A549 (cell line): ENCODE measurements around the gene VAT1L. TPM values are rescaled to one million over a fixed set of nuclear protein-coding genes. Genes with fewer than 3 reads are reported as not detected.

Experiments used
- ATAC-seq, 2 experiments: fragments of 200-7000 bp in 1 of 2; fragments of >200 bp in 1 of 2; cut with Nextera tagmentation in 1 of 2; cut with Tn5 transposase in 1 of 2; 3 replicates each; pipeline versions ENCODE4 v1.8.0 to v1.9.1; 2018 to 2020; ENCODE audit warnings: mild to moderate bottlenecking in 1 of 2, moderate library complexity in 1 of 2
- CTCF ChIA-PET: fragments of 300-600 bp; sonication (Branson Sonifier 250); formaldehyde crosslinking; extraction: SDS; loops from one replicate; lab custom pipeline; 2021; ENCODE audit warnings: antibody characterized with exemption, inconsistent platforms; lab: Yijun Ruan, JAX
- POLR2A ChIA-PET: fragments of 350-600 bp; formaldehyde crosslinking; extraction: SDS; loops from one replicate; lab custom pipeline; 2021; ENCODE audit warnings: antibody characterized with exemption, inconsistent platforms; lab: Yijun Ruan, JAX
- DNase-seq, 2 experiments: peaks; one replicate each; pipeline versions ENCODE4 v3.0.0 to v3.0.0-alpha.2; 2011 to 2016; ENCODE audit warnings: low read depth in 1 of 2, low spot score in 1 of 2
- FAIRE-seq: peaks from 2 replicates; lab custom pipeline; 2011; peaks lifted over from hg19 to GRCh38; lab: Jason Lieb, UNC
- H3K27ac ChIP-seq, 2 experiments: fragments of >200 bp; sonication (Bioruptor Twin); formaldehyde crosslinking; 3 replicates each; pipeline ENCODE4 v1.5.1; 2016 to 2017
- H3K4me1 ChIP-seq: fragments of >200 bp; sonication (Bioruptor Twin); formaldehyde crosslinking; 3 replicates; pipeline ENCODE4 v1.6.1; 2016
- H3K4me2 ChIP-seq: fragments of >200 bp; sonication (Bioruptor Twin); formaldehyde crosslinking; 3 replicates; pipeline ENCODE4 v1.6.1; 2016
- H3K4me3 ChIP-seq: fragments of >200 bp; sonication (Bioruptor Twin); formaldehyde crosslinking; 3 replicates; pipeline ENCODE4 v1.5.1; 2016
- H3K9me3 ChIP-seq: fragments of >200 bp; sonication (Bioruptor Twin); formaldehyde crosslinking; 3 replicates; pipeline ENCODE4 v1.6.1; 2016
- CBX2 ChIP-seq: fragments of 200-600 bp; sonication (generic); IDR thresholded peaks from 2 replicates; pipeline ENCODE4 v1.6.1; 2016; ENCODE audit warnings: low read depth, mild to moderate bottlenecking, borderline replicate concordance
- CEBPB ChIP-seq, 2 experiments: fragments of >200 bp in 1 of 2; sonication (Bioruptor Twin) in 1 of 2; formaldehyde crosslinking in 1 of 2; IDR thresholded peaks; 2 replicates each; pipeline ENCODE4 v1.6.1; 2012 to 2016
- EP300 ChIP-seq, 2 experiments: fragments of >200 bp; sonication (Bioruptor Twin); formaldehyde crosslinking; IDR thresholded peaks; 2 replicates in 1 of 2; 3 replicates in 1 of 2; pipeline ENCODE4 v1.6.1; 2016 to 2017
- HEYL ChIP-seq: fragments of 250-450 bp; sonication (Bioruptor Pico); IDR thresholded peaks from 2 replicates; pipeline ENCODE4 v1.8.0; 2021; ENCODE audit warnings: mild to moderate bottlenecking, moderate library complexity
- JUNB ChIP-seq: fragments of >200 bp; sonication (Bioruptor Twin); formaldehyde crosslinking; IDR thresholded peaks from 2 replicates; pipeline ENCODE4 v1.6.1; 2016
- KDM5A ChIP-seq: fragments of 200-600 bp; sonication (generic); IDR thresholded peaks from 2 replicates; pipeline ENCODE4 v1.6.1; 2016; ENCODE audit warnings: antibody characterized with exemption, mild to moderate bottlenecking
- MAZ ChIP-seq: fragments of 150-350 bp; IDR thresholded peaks from 2 replicates; pipeline ENCODE4 v1.6.1; 2014; ENCODE audit warnings: antibody characterized with exemption, low read depth, low read length, borderline replicate concordance
- MYC ChIP-seq: IDR thresholded peaks from 2 replicates; pipeline ENCODE4 v1.6.1; 2012; ENCODE audit warnings: mild to moderate bottlenecking, inconsistent platforms, low read length, improper control_type of control experiment, borderline replicate concordance
- POLR2A ChIP-seq: IDR thresholded peaks from 2 replicates; pipeline ENCODE4 v1.6.1; 2012; ENCODE audit warnings: mild to moderate bottlenecking, low read length
- RCOR1 ChIP-seq: fragments of 150-350 bp; IDR thresholded peaks from 2 replicates; pipeline ENCODE4 v1.6.1; 2014; ENCODE audit warnings: antibody characterized with exemption, low read length, low read depth
- RFX5 ChIP-seq: fragments of 450-650 bp; IDR thresholded peaks from 2 replicates; pipeline ENCODE4 v1.7.1; 2014; ENCODE audit warnings: antibody characterized with exemption, mild to moderate bottlenecking, moderate library complexity
- TFCP2L1 ChIP-seq: fragments of 250-450 bp; sonication (Bioruptor Pico); IDR thresholded peaks from 2 replicates; pipeline ENCODE4 v1.5.0; 2021; ENCODE audit warnings: mild to moderate bottlenecking
- ZC3H11A ChIP-seq: fragments of 450-650 bp; IDR thresholded peaks from 2 replicates; pipeline ENCODE4 v1.6.1; 2014; ENCODE audit warnings: antibody characterized with exemption, mild to moderate bottlenecking
- ZNF302 ChIP-seq: fragments of 250-450 bp; sonication (Bioruptor Pico); IDR thresholded peaks from 2 replicates; pipeline ENCODE4 v1.9.0; 2021; ENCODE audit warnings: inconsistent platforms, mild to moderate bottlenecking, moderate library complexity
- WGBS: methylation state at CpG from one replicate; pipeline ENCODE4 v1.1.6; 2017; ENCODE audit errors: missing lambda C conversion rate; 5-methylcytosine and 5-hydroxymethylcytosine counted together
- polyA plus RNA-seq, 4 experiments: library from polyadenylated mRNA; depleted of rRNA in 3 of 4; stranded (reverse); fragments of >200 nt; fragmentation: RNase III in 1 of 4; extraction: RNeasy Plus Mini Kit Qiagen cat#74134 plus additional on column Dnase treatment in 1 of 4; gene quantifications; 2 replicates in 3 of 4; 3 replicates in 1 of 4; pipeline ENCODE4 v1.2.3, GENCODE V29; 2011 to 2017
- TF ChIP-seq, protein P1 (sequence below): IDR thresholded peaks from 2 replicates; pipeline ENCODE4 v1.6.1; 2012
- TF ChIP-seq, protein P2 (sequence below): fragments of 450-650 bp; IDR thresholded peaks from 2 replicates; pipeline ENCODE4 v1.6.1; 2014; ENCODE audit warnings: antibody characterized with exemption
- TF ChIP-seq, protein P3 (sequence below): fragments of >200 bp; sonication (Bioruptor Twin); formaldehyde crosslinking; IDR thresholded peaks from 2 replicates; pipeline ENCODE4 v1.6.1; 2016
- TF ChIP-seq, protein P4 (sequence below): IDR thresholded peaks from 2 replicates; pipeline ENCODE4 v1.6.1; 2012; ENCODE audit warnings: low read depth, borderline replicate concordance
- TF ChIP-seq, protein P5 (sequence below): fragments of 250-450 bp; sonication (Bioruptor Pico); IDR thresholded peaks from 2 replicates; pipeline ENCODE4 v1.5.0; 2021; ENCODE audit warnings: mild to moderate bottlenecking, moderate library complexity, borderline replicate concordance
- TF ChIP-seq, protein P6 (sequence below): IDR thresholded peaks from 2 replicates; pipeline ENCODE4 v1.6.1; 2012

VAT1L gene
- polyA plus RNA-seq, 2 of the 4 experiments (the other 2 are of a cell fraction): not detected

DNA sequence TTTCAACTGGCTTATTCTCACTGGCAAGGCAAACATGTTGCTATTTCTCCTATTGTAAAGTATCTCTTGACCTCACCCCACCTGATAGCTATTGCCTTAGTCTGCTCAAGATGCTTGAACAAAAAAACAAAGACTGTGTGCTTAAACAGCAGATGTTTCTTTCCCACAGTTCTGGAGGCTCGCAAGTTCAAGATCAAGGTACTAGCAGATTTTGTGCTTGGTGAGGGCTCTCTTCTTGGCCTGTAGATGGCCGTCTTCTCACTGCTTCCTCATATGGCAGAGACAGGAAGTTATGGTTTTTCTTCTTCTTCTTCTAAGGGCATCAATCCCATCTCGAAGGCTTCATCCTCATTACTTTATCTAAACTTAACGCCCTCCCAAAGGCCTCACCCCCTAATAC lies 124.3 kb downstream of the VAT1L start:
- DNase-seq: no peak
- Histone ChIP-seq H3K4me2 (no peak overlapping the region), H3K4me3 (no peak overlapping the region), H3K4me1 (no peaks in the 10 kb centered on the region), H3K27ac (no peak overlapping the region), H3K9me3 (no peaks in the 10 kb centered on the region)
- no peak for TF ChIP-seq JUNB
- no peak for TF ChIP-seq POLR2A
- TF ChIP-seq HEYL (CRISPR knock-in tag): no peak
- no peak for TF ChIP-seq CBX2
- ChIA-PET CTCF (no interaction called here), POLR2A (no interaction called here)
- 14% methylated on average over 4 of the region's 4 CpGs for WGBS
- ATAC-seq: no peak
- no peak for FAIRE-seq

DNA sequence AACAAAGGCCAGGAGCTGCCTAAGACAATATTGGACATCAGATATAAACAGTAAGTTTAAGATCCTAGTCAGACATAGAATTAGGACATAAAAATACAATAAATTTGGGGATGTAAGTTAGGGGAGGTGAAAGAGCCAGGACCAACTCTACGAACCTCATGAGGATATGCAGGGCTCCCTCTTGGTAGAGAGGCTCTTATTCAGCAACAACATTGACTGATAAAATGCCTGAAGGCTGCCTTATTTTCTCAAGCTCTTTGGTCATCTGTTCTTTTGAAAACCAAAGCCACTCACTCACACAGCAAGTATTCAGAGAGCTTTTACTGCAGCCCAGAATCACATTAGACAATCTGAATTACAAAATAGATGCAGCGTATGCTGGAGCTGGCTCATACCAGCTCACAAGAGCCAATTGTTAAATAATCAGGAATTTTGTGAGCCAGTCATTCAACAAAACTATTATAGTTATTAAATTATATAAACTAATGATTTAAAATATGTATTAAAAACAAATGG lies 125.4 kb downstream of the VAT1L start:
- FAIRE-seq (no peak), ATAC-seq (no peak), DNase-seq (no peak)
- Histone ChIP-seq H3K4me3 (no peak overlapping the region), H3K4me1 (no peaks in the 10 kb centered on the region), H3K4me2 (no peak overlapping the region), H3K27ac (no peak overlapping the region), H3K9me3 (no peaks in the 10 kb centered on the region)
- CTCF ChIA-PET: no interaction called here
- POLR2A ChIA-PET: no interaction called here
- no peak for TF ChIP-seq CEBPB (IDR thresholded peaks at IDR 0.05)
- TF ChIP-seq EP300 (IDR thresholded peaks at IDR 0.05): no peak
- no peak for TF ChIP-seq RCOR1
- WGBS: 14% methylated on average over 2 of the region's 2 CpGs

DNA sequence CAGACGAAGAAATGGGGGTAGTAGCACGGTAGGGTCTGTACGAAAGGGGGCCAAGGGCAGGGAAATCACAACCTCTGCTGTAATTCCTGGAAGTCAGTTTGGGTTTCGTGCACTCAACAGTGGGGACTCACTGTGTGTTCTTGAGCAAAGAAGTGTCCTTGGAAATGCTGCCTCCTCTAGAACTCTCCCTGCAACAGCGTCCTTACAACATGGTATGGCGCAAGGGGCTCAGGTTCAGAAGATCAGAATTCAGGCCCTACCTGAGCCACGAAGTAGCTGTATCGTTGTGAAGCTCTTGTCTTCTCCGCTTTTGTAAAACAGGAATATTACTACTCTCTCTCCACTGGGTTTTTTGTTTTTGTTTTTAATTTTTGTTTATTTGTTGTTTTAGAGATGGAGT lies 127.7 kb downstream of the VAT1L start:
- H3K9me3 ChIP-seq: no peaks in the 10 kb centered on the region
- CTCF ChIA-PET: no interaction called here

DNA sequence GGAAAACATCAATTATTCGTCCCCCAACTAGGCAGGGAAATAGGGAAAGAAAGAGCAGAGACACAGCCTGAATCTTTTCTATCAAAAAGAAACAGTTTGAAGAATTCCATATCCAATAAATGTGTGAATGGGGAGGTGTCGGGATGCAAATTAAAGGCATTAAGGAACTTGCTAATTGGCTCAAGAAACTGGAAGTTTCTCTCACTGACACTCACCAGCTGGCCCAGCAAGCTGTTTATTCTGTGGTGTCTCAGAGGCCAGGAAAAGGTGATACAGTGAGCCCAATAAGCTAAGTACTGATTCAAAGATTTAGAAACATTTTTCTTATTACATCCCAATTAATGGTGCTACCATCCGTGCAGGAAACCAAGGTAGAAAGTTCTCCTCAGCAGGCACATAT lies 129.6 kb downstream of the VAT1L start:
- no peak overlapping the region for H3K4me3 ChIP-seq
- no peak for TF ChIP-seq MAZ
- TF ChIP-seq, protein P1, sequence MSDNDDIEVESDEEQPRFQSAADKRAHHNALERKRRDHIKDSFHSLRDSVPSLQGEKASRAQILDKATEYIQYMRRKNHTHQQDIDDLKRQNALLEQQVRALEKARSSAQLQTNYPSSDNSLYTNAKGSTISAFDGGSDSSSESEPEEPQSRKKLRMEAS: no peak
- TF ChIP-seq, protein P2, sequence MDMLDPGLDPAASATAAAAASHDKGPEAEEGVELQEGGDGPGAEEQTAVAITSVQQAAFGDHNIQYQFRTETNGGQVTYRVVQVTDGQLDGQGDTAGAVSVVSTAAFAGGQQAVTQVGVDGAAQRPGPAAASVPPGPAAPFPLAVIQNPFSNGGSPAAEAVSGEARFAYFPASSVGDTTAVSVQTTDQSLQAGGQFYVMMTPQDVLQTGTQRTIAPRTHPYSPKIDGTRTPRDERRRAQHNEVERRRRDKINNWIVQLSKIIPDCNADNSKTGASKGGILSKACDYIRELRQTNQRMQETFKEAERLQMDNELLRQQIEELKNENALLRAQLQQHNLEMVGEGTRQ: no peak
- no peak for TF ChIP-seq TFCP2L1 (CRISPR knock-in tag)
- TF ChIP-seq, protein P3, sequence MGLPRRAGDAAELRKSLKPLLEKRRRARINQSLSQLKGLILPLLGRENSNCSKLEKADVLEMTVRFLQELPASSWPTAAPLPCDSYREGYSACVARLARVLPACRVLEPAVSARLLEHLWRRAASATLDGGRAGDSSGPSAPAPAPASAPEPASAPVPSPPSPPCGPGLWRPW: no peak
- TF ChIP-seq POLR2A: no peak
- no peak for TF ChIP-seq MYC
- TF ChIP-seq ZNF302 (CRISPR knock-in tag): no peak
- TF ChIP-seq, protein P4, sequence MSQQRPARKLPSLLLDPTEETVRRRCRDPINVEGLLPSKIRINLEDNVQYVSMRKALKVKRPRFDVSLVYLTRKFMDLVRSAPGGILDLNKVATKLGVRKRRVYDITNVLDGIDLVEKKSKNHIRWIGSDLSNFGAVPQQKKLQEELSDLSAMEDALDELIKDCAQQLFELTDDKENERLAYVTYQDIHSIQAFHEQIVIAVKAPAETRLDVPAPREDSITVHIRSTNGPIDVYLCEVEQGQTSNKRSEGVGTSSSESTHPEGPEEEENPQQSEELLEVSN: no peak
- TF ChIP-seq, protein P5, sequence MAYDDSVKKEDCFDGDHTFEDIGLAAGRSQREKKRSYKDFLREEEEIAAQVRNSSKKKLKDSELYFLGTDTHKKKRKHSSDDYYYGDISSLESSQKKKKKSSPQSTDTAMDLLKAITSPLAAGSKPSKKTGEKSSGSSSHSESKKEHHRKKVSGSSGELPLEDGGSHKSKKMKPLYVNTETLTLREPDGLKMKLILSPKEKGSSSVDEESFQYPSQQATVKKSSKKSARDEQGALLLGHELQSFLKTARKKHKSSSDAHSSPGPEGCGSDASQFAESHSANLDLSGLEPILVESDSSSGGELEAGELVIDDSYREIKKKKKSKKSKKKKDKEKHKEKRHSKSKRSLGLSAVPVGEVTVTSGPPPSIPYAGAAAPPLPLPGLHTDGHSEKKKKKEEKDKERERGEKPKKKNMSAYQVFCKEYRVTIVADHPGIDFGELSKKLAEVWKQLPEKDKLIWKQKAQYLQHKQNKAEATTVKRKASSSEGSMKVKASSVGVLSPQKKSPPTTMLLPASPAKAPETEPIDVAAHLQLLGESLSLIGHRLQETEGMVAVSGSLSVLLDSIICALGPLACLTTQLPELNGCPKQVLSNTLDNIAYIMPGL (CRISPR knock-in tag): no peak
- no peak for TF ChIP-seq RFX5
- POLR2A ChIA-PET: no interaction called here
- H3K4me1 ChIP-seq: no peaks in the 10 kb centered on the region
- H3K27ac ChIP-seq: no peak overlapping the region
- no peak overlapping the region for H3K4me2 ChIP-seq
- H3K9me3 ChIP-seq: no peaks in the 10 kb centered on the region
- WGBS: 28% methylated on average over 3 of the region's 3 CpGs
- DNase-seq (no peak), FAIRE-seq (no peak), ATAC-seq (no peak)
- CTCF ChIA-PET: no interaction called here

More for the DNA sequence above, 127.7 kb downstream of the VAT1L start:
- POLR2A ChIA-PET: no interaction called here
- Histone ChIP-seq H3K27ac (no peak overlapping the region), H3K4me2 (no peak overlapping the region), H3K4me3 (no peak overlapping the region), H3K4me1 (no peaks in the 10 kb centered on the region)
- TF ChIP-seq KDM5A (no peak), ZNF302 (CRISPR knock-in tag) (no peak), ZC3H11A (no peak)
- TF ChIP-seq, protein P6, sequence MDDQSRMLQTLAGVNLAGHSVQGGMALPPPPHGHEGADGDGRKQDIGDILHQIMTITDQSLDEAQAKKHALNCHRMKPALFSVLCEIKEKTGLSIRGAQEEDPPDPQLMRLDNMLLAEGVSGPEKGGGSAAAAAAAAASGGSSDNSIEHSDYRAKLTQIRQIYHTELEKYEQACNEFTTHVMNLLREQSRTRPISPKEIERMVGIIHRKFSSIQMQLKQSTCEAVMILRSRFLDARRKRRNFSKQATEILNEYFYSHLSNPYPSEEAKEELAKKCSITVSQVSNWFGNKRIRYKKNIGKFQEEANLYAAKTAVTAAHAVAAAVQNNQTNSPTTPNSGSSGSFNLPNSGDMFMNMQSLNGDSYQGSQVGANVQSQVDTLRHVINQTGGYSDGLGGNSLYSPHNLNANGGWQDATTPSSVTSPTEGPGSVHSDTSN: no peak
- FAIRE-seq (no peak), DNase-seq (no peak), ATAC-seq (no peak)
- WGBS: 38% methylated on average over 9 of the region's 9 CpGs
